PFSK-1 (cell line): ENCODE data around the gene CCDC192.

Source experiments
- FOXP2 ChIP-seq: optimal IDR thresholded peaks from 2 replicates; pipeline ENCODE3; 2011; ENCODE audit warnings: borderline replicate concordance, control low read depth, inconsistent platforms; ENCODE audit not compliant: insufficient read depth; ENCODE audit errors: extremely low read length, extremely low read depth
- POLR2AphosphoS5 ChIP-seq: IDR thresholded peaks from 2 replicates; pipeline ENCODE4 v1.6.1; 2012; ENCODE audit warnings: low read depth, mild to moderate bottlenecking, control low read depth, low read length, moderate library complexity
- REST ChIP-seq, 2 experiments: IDR thresholded peaks; 2 replicates each; pipeline versions ENCODE4 v1.6.1 to v1.8.0; 2011 to 2012; ENCODE audit warnings: low read depth in 2 of 2, low read length in 2 of 2, control low read depth in 1 of 2, inconsistent platforms in 1 of 2, mild to moderate bottlenecking in 1 of 2, moderate library complexity in 1 of 2; ENCODE audit not compliant: insufficient read depth in 1 of 2
- SIN3A ChIP-seq: IDR thresholded peaks from 2 replicates; pipeline ENCODE4 v1.6.1; 2012; ENCODE audit warnings: mild to moderate bottlenecking, low read length, moderate library complexity, borderline replicate concordance; ENCODE audit not compliant: insufficient read depth
- TAF1 ChIP-seq: IDR thresholded peaks from 2 replicates; pipeline ENCODE4 v1.6.1; 2012; ENCODE audit warnings: low read length, control low read depth, borderline replicate concordance; ENCODE audit not compliant: insufficient read depth

The CCDC192 gene

GRCh38 chr5:127963931-127964330 is 260.7 kb downstream of the CCDC192 start:
- TF ChIP-seq SIN3A (no peak), FOXP2 (no peak), POLR2AphosphoS5 (no peak), REST (IDR thresholded peaks at IDR 0.05; ENCODE audit: insufficient read depth in 1 of 2, low read depth in 2 of 2, low read length in 2 of 2) (no peak), TAF1 (no peak)

GRCh38 chr5:127967323-127967982 is 264.3 kb downstream of the CCDC192 start:
- TF ChIP-seq SIN3A, result no peak
- TF ChIP-seq REST (IDR thresholded peaks at IDR 0.05; ENCODE audit: insufficient read depth in 1 of 2, low read depth in 2 of 2, low read length in 2 of 2), result no peak
- no peak for TF ChIP-seq FOXP2
- TF ChIP-seq TAF1, result no peak
- TF ChIP-seq POLR2AphosphoS5, result no peak

GRCh38 chr5:127967983-127968592 is 264.9 kb downstream of the CCDC192 start:
- no peak for TF ChIP-seq REST (IDR thresholded peaks at IDR 0.05; ENCODE audit: insufficient read depth in 1 of 2, low read depth in 2 of 2, low read length in 2 of 2)
- no peak for TF ChIP-seq TAF1
- no peak for TF ChIP-seq POLR2AphosphoS5

GRCh38 chr5:127969002-127969401 is 265.8 kb downstream of the CCDC192 start:
- TF ChIP-seq SIN3A, result no peak
- TF ChIP-seq TAF1, result no peak
- no peak for TF ChIP-seq REST (IDR thresholded peaks at IDR 0.05; ENCODE audit: insufficient read depth in 1 of 2, low read depth in 2 of 2, low read length in 2 of 2)
- TF ChIP-seq POLR2AphosphoS5, result no peak
- no peak for TF ChIP-seq FOXP2

GRCh38 chr5:127969651-127970050 is 266.5 kb downstream of the CCDC192 start:
- TF ChIP-seq FOXP2, result no peak
- no peak for TF ChIP-seq SIN3A
- TF ChIP-seq POLR2AphosphoS5, result no peak
- TF ChIP-seq TAF1, result no peak
- TF ChIP-seq REST (IDR thresholded peaks at IDR 0.05; ENCODE audit: insufficient read depth in 1 of 2, low read depth in 2 of 2, low read length in 2 of 2), result no peak
